Measurements from ENCODE around the gene PAK1. TPM values are rescaled to one million over a fixed set of nuclear protein-coding genes. Genes with fewer than 3 reads are reported as not detected.
A peak's percentile ranks its signal among the peaks of the same experiment; 100 is the strongest.

The PAK1 gene
- total and polyA plus RNA-seq, 10 of the 15 experiments (the other 5 are each of a cell fraction or from before 2014, with no cell fraction given), result 43.8 to 321 (median 110) TPM

GRCh38 chr11:77508019-77508418 lies 34.1 kb upstream of the PAK1 start:
- WGBS (ENCODE audit: insufficient coverage, insufficient replicate concordance, low lambda C conversion rate, missing lambda C conversion rate), result 0% methylated on average over 2 of the region's 2 CpGs
- Histone ChIP-seq H3K4me3 (no peak overlapping the region), H3K4me2 (ENCODE audit: control insufficient read depth, insufficient read depth) (no peak overlapping the region), H3K36me3 (ENCODE audit: control insufficient read depth in 2 of 2, insufficient read depth in 2 of 2, low read length in 1 of 2) (no peaks in the 10 kb centered on the region), H4K20me1 (ENCODE audit: control insufficient read depth, insufficient read depth) (no peaks in the 10 kb centered on the region), H3K27me3 (replicated peaks in 1 of 2; ENCODE audit: control insufficient read depth in 2 of 2, insufficient read depth in 2 of 2, low read length in 1 of 2) (no peaks in the 10 kb centered on the region; a peak in 1 of 4 replicates), H3K79me2 (ENCODE audit: control insufficient read depth, insufficient read depth, low read length) (no peaks in the 10 kb centered on the region), H3K9me3 (replicated peaks; ENCODE audit: control insufficient read depth, insufficient read depth, low read length) (no peaks in the 10 kb centered on the region), H3K9ac (ENCODE audit: control insufficient read depth, insufficient read depth, low read length) (no peak overlapping the region), H3K4me1 (ENCODE audit: control insufficient read depth, insufficient read depth, low read length) (no peaks in the 10 kb centered on the region), H2AFZ (ENCODE audit: control insufficient read depth, low read depth, low read length) (no peak overlapping the region), H3K27ac (ENCODE audit: control insufficient read depth, insufficient read depth) (no peak overlapping the region)
- TF ChIP-seq ZNF24 (IDR thresholded peaks at IDR 0.05), result no peak
- TF ChIP-seq, protein P1, sequence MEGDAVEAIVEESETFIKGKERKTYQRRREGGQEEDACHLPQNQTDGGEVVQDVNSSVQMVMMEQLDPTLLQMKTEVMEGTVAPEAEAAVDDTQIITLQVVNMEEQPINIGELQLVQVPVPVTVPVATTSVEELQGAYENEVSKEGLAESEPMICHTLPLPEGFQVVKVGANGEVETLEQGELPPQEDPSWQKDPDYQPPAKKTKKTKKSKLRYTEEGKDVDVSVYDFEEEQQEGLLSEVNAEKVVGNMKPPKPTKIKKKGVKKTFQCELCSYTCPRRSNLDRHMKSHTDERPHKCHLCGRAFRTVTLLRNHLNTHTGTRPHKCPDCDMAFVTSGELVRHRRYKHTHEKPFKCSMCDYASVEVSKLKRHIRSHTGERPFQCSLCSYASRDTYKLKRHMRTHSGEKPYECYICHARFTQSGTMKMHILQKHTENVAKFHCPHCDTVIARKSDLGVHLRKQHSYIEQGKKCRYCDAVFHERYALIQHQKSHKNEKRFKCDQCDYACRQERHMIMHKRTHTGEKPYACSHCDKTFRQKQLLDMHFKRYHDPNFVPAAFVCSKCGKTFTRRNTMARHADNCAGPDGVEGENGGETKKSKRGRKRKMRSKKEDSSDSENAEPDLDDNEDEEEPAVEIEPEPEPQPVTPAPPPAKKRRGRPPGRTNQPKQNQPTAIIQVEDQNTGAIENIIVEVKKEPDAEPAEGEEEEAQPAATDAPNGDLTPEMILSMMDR (IDR thresholded peaks at IDR 0.05 in 2 of 3, conservative IDR thresholded peaks at IDR 0.05 in 1 of 3; ENCODE audit: control insufficient read depth in 2 of 3, extremely low read depth in 1 of 3, insufficient read depth in 1 of 3, low read depth in 3 of 3, low read length in 3 of 3), result peak in 1 of 3 experiments; percentile 7; a peak in 1 of 6 replicates
- TF ChIP-seq ETV6 (conservative IDR thresholded peaks at IDR 0.05 in 1 of 2, IDR thresholded peaks at IDR 0.05 in 1 of 2; ENCODE audit: borderline replicate concordance in 1 of 2, low read depth in 1 of 2), result no peak
- TF ChIP-seq CHD1 (IDR thresholded peaks at IDR 0.05; ENCODE audit: low read depth, low read length), result no peak
- TF ChIP-seq SP1 (IDR thresholded peaks at IDR 0.05; ENCODE audit: low read depth, low read length), result no peak
- TF ChIP-seq NKRF (conservative IDR thresholded peaks at IDR 0.05), result no peak
- no peak for TF ChIP-seq PRDM15 (CRISPR knock-in tag; IDR thresholded peaks at IDR 0.05)
- no peak for FAIRE-seq
- in situ Hi-C loops (cut with MboI) (no loop called here), intact Hi-C loops (cut with micrococcal nuclease; ENCODE audit: unreplicated experiment) (no loop called here)
- SMC1A ChIA-PET (ENCODE audit: uncharacterized antibody, unreplicated experiment), result no interaction called here
- no peak for ATAC-seq
- DNase-seq (ENCODE audit: low read depth, low spot score), result no peak
- POLR2A ChIA-PET, result no interaction called here
- CTCF ChIA-PET, result no interaction called here
- RAD21 ChIA-PET (ENCODE audit: unreplicated experiment), result interaction anchor here (1.0 kb wide), 1 partner anchor 15 kb away, joined by 3 read pairs; no protein-coding TSS in a partner anchor
- BruUV-seq (replicated peaks), result no TSS peak

Measured in GM12878 (cell line).